NOMO-1 treated with dmso at 0.1 percent for 144 hours (cell line): Measurements from ENCODE around the gene NAB1.
"Not testable (repeated sequence)": the region's sequence is repeated elsewhere in the genome, so short reads cannot be mapped to it uniquely, and the experiment has no call there.

Source experiments
- DNase-seq: peaks from one replicate; lab custom pipeline; 2025; ENCODE audit not compliant: unreplicated experiment; lab: John Stamatoyannopoulos, UW

The NAB1 gene

DNA sequence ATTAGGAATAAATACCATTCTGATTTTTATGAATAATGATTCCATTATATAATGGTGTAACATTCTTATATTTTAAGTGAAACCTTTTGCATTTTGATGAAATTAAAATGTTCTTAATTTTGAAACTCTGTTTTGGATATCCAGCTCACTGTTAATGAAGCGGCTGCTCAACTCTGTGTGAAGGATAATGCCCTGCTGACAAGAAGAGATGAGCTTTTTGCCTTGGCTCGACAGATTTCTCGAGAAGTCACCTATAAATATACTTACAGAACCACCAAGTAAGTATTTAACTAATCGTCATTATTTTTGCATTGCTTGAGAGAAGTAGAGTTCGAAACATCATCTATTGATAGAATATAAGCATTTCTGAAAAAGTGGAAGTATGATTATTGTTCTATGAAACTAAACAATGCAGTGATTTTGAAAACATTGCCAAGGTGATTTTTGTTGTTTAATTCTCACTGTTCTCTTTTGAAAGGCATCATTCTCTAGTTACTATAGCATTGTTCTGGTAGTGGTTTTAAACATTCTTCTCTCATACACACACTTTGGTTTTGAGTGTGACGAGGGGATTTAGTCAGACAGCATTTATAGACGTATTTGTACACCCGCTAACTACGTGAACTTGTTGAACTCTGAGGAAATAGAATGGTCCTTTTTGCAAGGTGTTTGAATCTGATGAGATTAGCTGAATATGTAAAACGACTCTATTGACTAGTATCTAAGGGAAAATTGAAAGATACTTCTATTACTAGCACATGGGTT is 21.5 kb downstream of the NAB1 start:
- DNase-seq = no peak

DNA sequence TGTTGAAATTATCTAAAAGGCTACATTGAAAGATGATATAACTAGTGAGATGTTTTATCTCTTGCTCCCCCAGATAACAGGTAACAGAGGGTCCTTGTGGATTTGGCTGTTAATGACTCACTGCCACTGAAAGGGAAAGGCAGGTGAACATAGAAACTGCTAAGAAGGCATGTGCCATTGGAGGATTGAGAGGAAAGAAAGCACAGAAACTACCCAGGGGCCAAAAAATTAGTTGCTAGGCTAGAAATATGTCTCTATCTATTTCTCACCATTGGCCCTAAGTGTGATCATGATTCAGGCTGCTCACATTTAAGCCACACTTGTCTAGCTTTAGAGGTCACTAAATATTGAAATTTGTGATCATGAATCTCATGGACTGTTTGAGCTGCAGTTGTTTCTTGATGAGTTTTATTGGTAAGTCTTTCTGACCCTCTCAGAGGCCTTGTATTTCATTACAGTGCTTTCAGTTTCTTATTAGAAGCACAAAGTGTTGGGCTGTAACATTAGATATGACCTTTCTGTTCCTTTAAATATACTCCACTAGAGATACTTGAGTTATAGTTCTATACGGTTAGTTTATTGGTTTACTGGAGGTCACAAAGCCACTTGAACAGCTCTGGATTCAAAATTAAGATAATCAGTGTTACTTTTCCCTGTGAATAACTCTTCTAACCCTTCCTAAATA is 26.2 kb downstream of the NAB1 start:
- no peak for DNase-seq

DNA sequence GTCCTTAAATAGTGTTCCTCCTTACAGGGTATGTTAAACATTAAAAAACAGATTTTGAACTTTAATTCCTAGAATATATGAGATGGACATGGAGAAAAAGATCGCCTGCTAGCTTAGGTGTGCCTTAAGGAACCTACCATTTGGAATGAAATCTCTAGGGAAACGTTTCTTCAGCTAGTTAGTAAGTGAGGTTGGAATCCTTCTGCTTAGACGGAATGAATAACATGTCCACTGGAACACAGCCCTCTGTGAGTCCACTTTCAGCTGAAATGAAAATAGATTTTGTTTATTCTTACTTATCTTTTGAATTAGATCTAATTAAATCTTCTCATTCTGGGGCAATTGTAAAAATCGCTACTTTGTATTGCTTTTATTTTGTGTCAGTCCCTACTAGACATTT is 28.4 kb downstream of the NAB1 start:
- no peak for DNase-seq

DNA sequence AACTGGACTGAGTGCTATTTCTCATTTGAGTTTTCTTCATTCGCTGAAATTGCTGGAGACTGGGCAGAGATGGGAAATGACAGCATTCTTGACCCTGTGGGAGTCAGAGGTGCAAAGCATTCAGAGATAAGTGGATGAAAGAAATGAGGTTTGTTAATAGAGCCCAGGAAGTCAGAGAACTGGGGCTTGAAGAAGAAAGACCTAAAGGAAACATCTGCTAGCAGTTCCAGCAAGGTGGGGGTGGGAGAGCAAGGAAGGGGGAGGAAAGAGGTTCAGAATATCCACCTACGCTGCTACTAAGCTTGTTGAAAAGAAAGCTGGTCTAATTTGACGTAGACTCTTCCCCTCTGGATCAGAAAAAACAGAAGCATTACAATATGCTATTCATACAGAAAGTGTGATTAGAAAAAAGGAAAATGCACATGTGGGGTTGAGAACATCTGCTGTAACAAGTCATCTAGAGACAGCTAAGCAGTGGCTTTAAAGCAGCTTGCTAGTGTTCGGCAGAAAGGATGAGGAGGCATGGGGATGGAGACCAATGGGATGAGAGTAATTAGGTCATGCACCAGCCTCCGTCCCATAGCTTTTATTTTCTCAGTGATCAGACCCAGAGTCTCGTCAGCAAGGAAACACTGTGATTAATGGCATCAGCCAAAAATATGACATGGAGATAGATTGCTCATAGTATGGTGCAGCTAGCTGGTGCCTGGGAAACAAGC is 29.7 kb downstream of the NAB1 start:
- no peak for DNase-seq

DNA sequence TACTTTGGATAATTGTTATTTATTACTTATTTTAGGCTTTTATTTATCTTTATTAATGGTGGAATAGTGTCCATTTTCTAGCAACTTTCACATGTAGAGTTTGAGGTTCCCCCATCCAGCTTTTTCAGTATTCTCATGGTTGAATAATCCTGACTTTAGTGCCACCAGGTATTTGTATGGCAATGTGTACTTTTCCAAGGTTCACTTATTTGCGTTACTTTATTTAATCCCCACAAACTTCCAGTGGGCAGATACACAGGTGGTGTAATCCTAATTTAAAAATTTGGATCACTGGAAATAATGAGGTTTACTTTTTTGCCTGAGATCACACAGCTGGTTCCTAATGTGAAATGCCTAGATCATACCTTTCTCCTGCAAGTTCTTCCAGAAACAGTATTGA is 30.5 kb downstream of the NAB1 start:
- DNase-seq = no peak

DNA sequence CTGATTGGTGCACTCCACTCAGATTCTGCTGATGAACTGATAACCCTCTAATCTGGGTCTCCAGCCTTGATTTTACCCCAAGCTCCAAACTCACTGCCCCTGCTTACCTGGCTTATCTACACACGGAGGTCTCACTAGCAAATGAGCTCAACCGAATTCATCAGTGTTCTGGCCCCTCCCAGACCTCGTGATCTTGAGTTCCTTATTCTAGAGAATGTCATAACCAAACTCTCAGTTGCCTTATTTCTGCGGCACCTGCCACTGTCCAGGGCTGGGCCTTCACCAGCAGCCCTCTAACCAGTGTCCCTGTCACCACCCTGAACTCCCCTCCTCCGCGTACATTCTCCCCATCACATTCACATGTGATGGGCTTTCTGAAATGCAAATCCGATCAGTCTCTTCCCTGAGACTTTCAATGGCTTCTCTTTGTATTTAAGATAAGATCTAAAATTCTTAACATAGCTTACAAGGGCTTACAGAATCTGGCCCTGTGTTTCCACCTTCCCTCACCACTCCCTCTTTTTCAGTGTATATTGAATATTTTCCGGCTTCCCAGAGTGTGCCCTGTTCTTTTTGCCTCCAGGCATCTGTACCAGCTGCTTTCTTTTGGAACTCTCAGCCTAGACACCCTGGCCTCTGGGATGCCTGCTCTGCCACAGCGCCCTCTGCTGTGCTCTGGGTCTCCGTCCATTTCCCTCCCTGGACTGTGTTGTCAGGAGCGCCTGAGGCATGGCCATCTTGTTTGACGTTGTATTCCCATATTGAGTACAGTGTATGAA is 31.1 kb downstream of the NAB1 start:
- no peak for DNase-seq

DNA sequence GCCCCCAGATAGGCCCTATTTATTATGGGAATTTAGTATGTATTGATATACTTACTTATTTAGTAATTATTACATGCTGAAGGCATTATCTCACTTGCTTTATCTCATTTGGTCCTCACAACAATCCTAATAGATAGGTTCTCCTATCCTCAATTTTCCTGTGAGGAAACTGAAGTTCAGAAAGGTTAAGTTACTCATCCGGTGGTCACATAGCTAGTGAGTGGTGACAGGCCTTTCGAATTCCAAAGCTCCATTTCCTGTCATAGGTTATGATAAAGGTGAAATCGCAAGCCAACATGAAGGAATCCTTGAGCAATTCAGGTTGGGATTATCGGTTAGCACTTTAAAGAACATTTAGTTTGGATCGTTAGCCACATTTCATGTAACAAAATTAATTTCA is 33.3 kb downstream of the NAB1 start:
- DNase-seq = no peak

DNA sequence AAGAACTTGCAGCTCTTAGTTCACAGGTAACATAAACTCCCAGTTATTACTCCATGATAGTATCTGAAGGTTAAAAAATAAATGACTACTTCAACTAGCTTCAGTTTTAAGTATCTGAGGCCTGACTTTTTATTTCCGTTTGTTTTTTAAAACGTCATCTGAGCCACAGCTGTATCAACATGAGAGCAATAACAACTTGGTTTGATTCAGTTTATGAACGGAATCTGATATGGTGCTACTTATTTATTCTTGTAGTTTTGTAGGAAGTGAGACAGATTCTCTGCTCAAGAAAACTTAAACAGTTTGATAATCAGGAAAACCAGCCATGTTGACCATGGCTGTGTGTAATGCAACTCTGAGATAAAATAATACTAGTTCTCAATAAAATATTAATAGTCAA is 34.9 kb downstream of the NAB1 start:
- no peak for DNase-seq

DNA sequence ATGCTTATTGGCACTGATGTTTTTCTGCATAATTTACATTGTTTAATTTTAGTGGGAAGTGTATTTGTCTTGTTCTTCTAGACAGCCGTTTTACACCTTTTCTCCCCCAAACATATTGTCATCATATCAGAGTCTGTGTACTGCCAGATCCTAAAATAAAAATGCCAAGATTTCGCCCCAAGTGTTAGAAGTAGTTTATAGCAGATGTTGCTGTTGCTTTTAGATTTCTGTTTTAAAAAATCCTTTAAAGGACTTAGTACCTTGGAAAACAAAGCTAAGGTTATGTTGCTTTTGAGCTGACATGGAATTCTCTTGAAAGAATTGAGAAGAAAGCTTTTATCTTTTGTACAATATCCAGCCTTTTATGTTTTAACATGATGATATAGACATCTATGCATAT is 36.0 kb downstream of the NAB1 start:
- DNase-seq = no peak

DNA sequence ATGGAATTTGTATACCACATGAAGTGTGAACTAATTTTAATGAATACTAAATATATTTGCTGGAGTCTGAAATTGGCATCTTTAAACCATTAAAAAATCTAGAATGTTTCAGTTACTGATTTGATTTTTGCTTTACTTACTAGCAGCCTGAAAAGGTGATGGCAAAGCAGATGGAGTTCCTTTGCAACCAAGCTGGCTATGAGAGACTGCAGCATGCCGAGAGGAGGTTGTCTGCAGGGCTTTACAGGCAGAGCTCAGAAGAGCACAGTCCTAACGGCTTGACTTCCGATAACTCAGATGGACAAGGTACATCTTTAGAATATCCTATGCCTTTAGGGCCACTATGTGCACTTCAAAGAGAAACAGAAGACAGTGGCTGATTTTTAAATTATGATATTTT is 36.5 kb downstream of the NAB1 start:
- no peak for DNase-seq

DNA sequence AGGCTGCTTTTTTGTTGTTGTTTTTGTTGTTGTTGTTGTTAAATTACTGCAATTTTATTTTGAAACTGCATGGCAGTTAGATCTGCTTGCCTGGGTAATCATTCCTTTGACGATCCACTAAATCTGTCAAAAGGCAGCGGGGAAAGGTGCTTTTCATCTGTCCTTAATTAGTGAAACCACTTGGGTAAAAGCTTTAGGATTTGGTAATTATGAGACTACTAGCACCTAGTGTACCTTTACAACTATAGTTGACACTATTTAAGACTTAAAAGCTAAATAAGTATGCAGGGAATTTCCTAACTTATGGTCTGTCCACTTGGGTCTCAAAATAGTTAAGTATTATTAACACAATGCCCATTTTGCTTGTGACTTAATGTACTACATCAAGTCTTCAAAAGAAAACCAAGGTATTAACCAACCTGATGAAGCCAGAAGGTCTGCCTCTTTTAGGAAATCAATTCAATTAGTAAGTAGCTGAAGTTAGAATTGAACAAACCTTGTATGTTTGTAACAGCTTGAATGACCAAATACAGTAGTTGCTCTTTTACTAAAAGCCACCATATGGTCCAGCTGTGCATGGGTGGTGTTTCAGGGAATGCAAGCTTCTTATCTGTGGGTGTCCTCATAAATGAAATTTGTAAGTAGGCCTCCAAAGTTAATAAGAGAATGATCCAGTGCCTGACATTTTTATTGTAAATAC is 44.8 kb downstream of the NAB1 start:
- DNase-seq = no peak

DNA sequence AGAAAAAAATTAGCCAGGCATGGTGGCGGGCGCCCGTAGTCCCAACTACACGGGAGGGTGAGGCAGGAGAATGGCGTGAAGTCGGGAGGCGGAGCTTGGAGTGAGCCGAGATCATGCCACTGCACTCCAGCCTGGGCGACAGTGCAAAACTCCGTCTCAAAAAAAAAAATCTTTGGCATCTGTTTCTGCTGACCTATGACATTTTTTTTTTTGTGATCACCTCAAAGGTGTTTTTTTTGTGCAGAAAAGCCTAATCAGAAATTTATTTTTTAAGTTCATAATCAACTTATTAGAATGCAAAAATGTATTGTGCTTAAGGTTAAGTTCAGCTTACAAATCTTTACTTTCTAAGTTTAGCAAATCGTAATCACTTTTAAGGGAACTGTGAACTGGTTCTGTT is 45.6 kb downstream of the NAB1 start:
- no peak for DNase-seq

DNA sequence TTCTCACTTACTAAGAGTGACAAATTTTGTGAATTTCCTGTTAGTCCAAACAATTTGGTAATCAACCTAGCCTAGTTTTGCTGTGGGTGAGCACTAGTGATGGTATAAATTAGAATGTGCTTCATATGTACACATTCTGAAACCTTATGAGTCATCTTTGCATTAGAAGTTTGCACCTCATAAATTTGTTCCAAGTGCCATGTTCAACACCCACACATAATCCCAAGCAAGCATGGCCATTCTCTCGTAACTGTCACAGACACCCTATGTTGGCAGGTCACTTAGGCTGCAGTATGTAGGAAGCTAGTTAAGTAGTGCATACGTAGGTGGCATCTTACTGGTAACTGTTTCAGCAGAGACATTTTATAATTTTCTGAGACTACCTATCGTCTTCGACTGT is 46.9 kb downstream of the NAB1 start:
- no peak for DNase-seq

DNA sequence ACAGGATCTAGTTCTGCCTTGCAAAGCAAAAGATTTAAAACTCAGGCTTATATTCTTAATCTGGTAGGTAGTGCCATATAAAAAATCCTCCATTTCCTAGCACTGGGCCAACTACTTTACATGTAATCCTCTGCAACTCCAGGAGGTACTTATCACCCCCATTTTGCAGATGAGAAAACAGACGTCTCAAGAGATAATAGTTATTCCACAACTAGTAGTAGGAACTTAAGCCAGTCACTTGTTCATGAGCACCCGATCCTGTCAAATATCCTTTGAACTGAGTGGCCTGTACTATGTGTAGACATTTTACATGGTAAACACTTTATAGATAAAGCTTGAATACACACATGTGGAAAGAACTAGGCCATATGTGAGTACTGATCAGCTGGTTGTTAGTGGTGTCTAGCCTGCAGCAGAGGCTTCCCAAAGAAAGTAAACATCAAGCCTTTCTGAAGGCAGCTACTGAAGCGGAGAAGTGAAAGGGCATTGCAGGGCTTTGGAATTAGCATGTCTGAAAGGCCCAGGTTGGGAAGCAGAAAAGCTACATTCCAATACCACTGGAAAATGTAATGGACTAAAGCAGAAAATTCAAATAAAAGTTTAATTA is 48.0 kb downstream of the NAB1 start:
- no peak for DNase-seq

DNA sequence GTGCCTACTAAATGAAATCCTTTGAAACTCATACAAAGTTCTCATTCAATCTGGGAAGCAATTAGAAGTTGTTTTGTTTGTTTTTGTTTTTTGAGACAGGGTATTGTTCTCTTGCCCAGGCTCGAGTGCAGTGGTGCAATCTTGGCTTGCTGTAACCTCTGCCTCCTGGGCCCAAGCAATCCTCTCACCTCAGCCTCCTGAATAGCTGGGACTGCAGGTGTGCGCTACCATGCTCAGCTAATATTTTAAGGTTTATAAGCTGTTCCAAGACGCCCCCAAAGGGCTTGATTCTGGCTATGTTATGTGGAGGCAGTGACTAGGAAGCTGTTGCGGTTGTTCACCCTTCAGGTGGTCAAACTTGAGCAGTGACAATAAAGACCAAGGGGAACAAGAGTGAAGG is 48.5 kb downstream of the NAB1 start:
- no peak for DNase-seq

DNA sequence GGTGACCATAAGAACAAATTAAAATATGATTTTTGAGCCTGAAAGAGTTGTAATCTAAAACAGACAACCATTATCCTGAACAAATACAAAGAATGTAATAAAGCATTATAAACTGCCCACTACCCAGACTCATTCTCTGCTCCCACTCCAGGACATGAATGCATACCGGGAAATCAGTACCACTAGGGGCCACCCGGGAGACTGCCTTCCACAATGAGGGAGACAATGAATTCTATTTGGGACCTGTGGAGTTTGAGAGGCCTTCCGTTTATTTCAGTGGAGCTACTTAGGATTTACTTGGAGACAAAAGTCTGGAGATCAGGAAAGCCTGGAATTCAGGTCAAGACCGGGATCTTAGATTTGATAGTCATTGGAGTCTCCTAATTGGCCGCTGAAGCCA is 50.0 kb downstream of the NAB1 start:
- DNase-seq = no peak

DNA sequence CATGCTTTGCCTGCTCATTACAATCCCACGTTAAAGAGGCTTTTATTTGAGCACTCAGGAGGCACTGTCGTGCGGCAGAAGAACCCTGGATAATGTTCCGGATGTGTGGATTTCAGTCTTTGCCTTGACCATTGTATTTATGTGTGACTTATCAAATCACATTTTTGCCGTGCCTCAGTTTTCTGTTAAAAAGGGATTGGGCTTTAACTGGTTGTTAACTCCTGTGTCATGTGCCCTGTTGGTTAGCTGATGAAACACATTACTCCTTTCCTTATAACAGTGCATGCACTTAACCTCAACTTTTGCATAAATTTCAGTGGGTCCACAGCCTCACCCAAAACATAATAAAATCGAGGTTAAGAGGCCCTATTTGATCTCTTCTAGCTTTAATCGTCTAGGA is 52.7 kb downstream of the NAB1 start:
- no peak for DNase-seq

DNA sequence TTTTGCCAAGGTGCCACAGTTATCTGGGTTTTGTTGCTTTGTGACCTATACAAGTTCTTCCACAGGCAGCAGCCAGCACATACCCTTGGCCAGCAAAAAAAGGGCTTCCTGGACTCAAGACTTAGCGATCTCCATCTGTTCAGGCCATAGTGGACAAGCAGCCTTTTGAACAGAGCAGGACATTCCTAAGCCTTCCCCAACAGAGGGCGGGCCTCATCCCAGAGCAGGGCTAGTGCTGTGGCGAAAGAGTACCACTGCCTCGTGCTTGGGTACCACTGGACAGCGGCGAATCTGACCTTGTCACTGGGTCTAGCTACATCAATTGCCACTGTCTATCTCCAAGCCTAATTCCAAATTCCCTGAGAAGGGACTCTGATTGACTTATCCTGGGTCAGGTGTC is 56.4 kb downstream of the NAB1 start:
- no peak for DNase-seq

DNA sequence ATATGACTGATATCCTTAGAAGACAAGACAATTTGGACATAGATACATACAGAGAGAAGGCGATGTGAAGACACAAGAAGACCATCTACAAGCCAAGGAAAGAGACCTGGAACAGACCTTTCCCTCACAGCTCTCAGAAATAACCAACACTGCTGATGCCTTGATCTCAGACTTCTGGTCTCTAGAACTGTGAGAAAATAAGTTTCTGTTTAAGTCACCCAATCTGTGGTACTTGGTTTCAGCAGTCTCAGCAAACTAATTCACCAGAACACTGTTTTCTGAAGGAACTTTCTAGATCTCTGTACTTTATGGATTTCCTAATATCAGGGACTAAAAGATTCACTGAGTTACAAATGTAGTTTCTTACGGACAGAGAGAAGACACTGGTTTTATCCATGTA is 58.8 kb downstream of the NAB1 start:
- no peak for DNase-seq

DNA sequence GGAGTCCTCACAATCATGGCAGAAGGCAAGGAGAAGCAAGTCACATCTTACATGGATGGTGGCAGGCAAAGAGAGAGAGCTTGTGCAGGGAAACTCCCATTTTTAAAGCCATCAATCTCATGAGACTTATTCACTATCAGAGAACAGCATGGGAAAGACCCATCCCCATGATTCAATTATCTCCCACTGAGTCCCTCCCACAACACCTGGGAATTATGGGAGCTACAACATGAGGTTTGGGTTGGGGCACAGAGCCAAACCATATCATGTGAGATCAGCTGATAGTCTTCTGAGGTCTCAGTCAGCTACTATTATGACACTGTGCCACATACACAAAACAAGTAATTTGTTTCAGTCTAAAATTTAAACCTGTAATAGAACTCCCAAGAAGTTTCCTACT is 59.8 kb downstream of the NAB1 start:
- not testable (repeated sequence) for DNase-seq

DNA sequence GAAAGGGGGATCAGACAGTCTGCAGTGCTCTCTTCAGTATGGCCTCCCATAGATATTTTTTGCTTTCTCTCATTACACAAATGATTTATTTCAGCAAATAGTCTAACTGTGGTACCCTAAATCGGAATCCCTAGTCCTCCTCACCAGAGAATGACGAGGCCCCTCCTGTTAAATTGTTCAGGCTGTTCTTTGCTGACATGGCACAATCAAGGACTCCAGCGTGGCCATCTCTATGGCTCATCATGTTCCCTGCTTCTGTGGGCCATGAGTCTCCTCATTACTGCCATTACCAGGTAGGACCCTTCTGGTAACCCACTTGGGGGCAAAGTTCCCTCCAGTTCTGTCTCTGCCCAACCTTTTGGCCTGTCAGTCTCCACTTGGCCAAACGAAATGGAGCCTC is 62.2 kb downstream of the NAB1 start:
- no peak for DNase-seq
